GM18505 (cell line): ENCODE measurements around the gene EPS8.
"Not testable (repeated sequence)": the region's sequence is repeated elsewhere in the genome, so short reads cannot be mapped to it uniquely, and the experiment has no call there.

Source experiments
- ATAC-seq: cut with Tn5 transposase; IDR thresholded peaks from one replicate; pipeline ENCODE4 v1.9.1; 2021; ENCODE audit not compliant: unreplicated experiment
- POLR2A ChIP-seq: IDR thresholded peaks from 4 replicates; pipeline ENCODE4 v1.6.1; 2011; ENCODE audit warnings: borderline replicate concordance; ENCODE audit not compliant: insufficient read depth, insufficient read length; ENCODE audit errors: extremely low read depth

The EPS8 gene

GRCh38 chr12:15763328-15763727, 25.9 kb downstream of the EPS8 start:
- no peak for ATAC-seq

GRCh38 chr12:15762162-15762561, 27.0 kb downstream of the EPS8 start:
- not testable (repeated sequence) for ATAC-seq

More at GRCh38 chr12:15763328-15763727, 25.9 kb downstream of the EPS8 start:
- TF ChIP-seq POLR2A: no peak

- TF ChIP-seq POLR2A: no peak
- ATAC-seq: no peak
These were observed 31.5 kb downstream of the EPS8 start for GRCh38 chr12:15757553-15758255.

- no peak for TF ChIP-seq POLR2A
- no peak for ATAC-seq
These were observed 32.4 kb downstream of the EPS8 start for GRCh38 chr12:15756822-15757221.

GRCh38 chr12:15754233-15754632, 35.0 kb downstream of the EPS8 start:
- no peak for TF ChIP-seq POLR2A
- no peak for ATAC-seq

- TF ChIP-seq POLR2A: no peak
- no peak for ATAC-seq
These were observed 36.4 kb downstream of the EPS8 start for GRCh38 chr12:15752785-15753184.

- no peak for ATAC-seq
These were observed 37.4 kb downstream of the EPS8 start for GRCh38 chr12:15751741-15752140.

GRCh38 chr12:15749937-15750336, 39.3 kb downstream of the EPS8 start:
- ATAC-seq: no peak
- TF ChIP-seq POLR2A: no peak

More at GRCh38 chr12:15751741-15752140, 37.4 kb downstream of the EPS8 start:
- TF ChIP-seq POLR2A: no peak

GRCh38 chr12:15741870-15742269, 47.3 kb downstream of the EPS8 start:
- ATAC-seq: not testable (repeated sequence)

- no peak for ATAC-seq
- TF ChIP-seq POLR2A: no peak
These were observed 48.1 kb downstream of the EPS8 start for GRCh38 chr12:15741082-15741481.

- not testable (repeated sequence) for ATAC-seq
These were observed 48.8 kb downstream of the EPS8 start for GRCh38 chr12:15740389-15740788.

- no peak for ATAC-seq
- TF ChIP-seq POLR2A: no peak
These were observed 50.7 kb downstream of the EPS8 start for GRCh38 chr12:15738438-15739015.

GRCh38 chr12:15735837-15736615, 53.2 kb downstream of the EPS8 start:
- ATAC-seq: no peak
- TF ChIP-seq POLR2A: no peak

- TF ChIP-seq POLR2A: no peak
- ATAC-seq: no peak
These were observed 56.1 kb downstream of the EPS8 start for GRCh38 chr12:15733136-15733535.
